Measurements from ENCODE around the gene THY1.

THY1 gene

DNA sequence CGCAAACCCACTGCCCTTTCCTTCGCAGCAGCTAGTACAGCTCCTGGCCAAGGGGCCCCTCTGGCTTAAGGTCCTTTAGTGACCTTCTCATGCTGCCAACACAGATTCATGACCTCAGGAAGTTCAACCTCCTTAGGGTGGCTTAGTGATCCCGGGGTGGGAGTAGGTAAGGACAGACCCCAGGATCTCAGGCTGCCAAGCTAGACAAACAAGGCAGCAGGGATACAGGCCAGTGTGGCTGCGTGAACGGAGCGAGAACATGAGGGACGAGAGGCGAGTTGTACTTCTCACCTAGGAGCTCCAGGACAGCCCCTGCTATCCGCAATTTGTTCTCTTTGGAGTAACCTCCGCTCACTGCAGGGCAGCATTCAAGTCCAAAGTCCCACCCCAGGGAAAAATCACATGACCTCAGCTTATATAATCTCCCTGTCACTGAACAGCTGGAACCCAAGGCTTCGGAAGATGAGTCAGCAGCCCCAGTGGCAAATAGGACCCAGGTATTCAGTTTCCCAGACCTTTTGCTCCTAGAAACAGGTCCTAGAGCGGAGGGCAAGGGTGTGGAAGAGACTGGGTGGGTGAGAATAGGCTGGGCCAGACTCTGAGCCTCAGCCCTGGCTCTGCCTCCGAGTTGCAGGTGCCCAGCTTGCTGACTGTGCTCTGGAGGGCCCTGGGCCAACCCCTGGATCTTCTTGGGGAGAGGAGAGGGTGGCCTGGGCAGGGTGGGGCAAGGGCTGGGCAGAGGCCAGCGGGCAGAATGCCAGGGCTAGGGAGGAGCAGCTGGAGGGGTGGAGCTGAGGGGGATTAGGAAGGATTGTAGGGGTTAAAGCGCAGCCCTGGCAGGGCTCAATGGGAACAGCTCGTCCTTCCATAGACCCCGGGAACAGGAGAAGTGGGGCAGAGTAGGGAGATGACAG lies 54.6 kb downstream of the THY1 start:
- DNase-seq, result peak; percentile 78

- DNase-seq, result peak; percentile 87
Observed at GRCh38 chr11:119367661-119368120, 55.3 kb downstream of the THY1 start.

All from NCI-H526 treated with DMSO at 0.1 percent for 48 hours (cell line).